ENCODE measurements around the gene INPP5K.

DNA sequence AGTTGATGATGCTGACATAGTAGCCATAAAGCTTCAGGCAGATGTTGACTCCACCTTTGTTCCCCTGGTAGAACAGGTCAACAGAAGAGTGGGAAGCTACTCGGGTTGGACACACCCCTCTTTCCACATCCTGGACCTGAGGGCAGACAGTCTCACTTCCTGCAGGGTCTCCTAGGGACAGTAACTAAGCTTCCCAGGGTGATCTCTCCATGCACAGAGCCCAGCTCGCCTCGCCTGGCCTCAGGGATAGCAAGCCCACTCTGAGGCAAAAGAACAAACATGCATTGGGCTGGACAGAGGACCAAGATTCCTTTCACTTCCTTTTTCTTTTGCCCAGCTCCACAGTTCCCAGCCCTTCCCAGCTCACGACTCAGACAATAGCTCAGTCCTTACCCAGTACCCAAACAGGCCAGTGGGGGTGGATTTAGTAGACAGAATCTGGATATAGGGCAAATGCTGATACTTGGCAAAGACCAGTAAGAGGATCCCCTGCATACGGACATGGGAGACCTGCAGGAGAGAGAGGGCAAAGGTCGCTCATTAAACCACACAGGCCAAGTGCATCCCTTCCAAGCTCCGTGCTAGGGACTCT, 7.0 kb downstream of the INPP5K start:
- no peak for TF ChIP-seq EZH2 (IDR thresholded peaks at IDR 0.05; ENCODE audit: borderline replicate concordance, insufficient read depth, low read depth, low read length, poor library complexity, severe bottlenecking)
- no peak for TF ChIP-seq CTCF (IDR thresholded peaks at IDR 0.05)

Measured in B cell (primary cell).